GM11168 (cell line): ENCODE measurements around the gene PRR27.
"Not testable (repeated sequence)": the region's sequence is repeated elsewhere in the genome, so short reads cannot be mapped to it uniquely, and the experiment has no call there.

Experiments used
- in situ Hi-C: fragments of 300-500 bp; cut with MboI; formaldehyde crosslinking; loops from one replicate; pipeline ENCODE4 v1.12.0; 2022; ENCODE audit warnings: low sequenced_read_pairs; ENCODE audit not compliant: unreplicated experiment

The PRR27 gene

DNA sequence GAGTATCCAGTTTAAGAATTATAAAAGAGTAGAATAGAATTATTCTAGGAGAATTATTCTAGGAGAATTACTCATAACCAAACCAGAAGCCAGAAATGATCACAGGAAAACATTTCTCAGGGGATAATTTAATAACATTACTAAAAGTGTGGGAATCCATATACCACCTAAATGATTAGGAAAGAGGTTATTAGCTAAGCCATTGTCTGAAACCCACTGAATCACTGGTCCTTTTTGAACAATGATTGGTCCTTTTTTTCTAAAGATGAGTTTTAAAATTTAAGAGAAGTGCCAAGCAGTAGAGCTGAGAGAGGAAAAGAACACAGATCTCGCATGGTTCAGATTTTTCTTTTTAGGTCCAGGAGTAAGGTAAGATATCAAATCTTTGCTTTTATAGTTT lies 41.4 kb downstream of the PRR27 start, which contains the start of gene ODAM:
TSS of gene ODAM (plus strand) at position 301 of the 400 bp plus-strand sequence. CDS start 819 bp downstream, outside the sequence.
- in situ Hi-C loops = loop anchor here (25.0 kb wide), 1 partner anchor 508 kb away; no protein-coding TSS in a partner anchor

DNA sequence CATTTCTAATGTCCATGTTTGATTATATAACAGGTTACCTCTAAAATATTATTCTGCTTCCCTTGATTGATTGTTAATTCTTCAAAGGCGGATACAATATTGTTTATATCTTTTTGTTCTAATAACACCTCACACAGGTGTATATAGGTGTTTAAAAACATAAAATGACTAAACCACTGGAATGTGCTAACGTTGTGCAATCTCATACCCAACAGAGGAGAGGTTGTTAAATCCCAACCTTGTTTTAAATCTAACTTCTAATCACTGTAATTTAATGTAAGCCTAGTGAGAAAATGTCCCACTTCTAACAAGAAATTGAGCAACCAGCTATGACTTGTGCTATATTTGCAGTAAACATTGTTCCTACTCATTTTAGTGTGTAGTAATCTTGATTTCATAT lies 42.8 kb downstream of the PRR27 start:
- in situ Hi-C loops = loop anchor here (25.0 kb wide), 1 partner anchor 510 kb away; no protein-coding TSS in a partner anchor

DNA sequence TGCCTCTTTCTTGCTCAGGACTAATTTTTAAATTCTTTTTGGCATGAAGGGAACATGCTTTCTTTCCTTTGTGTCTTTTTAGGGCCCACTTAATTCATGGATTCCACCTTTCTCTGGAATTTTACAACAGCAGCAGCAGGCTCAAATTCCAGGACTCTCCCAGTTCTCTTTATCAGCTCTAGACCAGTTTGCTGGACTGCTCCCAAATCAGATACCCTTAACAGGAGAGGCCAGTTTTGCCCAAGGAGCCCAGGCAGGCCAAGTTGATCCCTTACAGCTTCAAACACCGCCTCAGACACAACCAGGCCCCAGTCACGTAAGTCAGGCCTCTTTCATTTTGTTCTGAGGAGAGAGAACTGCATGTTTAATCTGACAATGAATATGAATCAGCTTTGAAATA lies 43.8 kb downstream of the PRR27 start:
- in situ Hi-C loops = loop anchor here (25.0 kb wide), 1 partner anchor 511 kb away; no protein-coding TSS in a partner anchor

DNA sequence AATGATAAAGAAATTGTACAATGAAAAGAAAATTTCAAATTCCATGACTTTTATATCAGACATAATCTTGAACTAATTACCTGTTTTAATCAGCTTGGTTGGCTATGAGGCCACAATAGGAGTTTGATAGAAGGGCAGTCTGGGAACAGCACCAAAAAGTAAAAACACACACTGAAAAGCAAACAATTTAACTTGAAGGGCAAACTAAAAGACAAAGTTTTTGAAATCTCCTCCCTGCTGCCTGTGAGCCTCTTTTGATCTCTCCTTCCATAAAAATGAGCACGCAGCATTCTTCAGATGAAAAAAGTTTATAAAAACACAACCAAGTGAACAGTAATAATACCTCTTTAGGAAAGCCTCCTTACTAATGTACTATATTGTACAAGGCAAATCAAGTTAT lies 49.6 kb downstream of the PRR27 start:
- in situ Hi-C loops = no loop called here

DNA sequence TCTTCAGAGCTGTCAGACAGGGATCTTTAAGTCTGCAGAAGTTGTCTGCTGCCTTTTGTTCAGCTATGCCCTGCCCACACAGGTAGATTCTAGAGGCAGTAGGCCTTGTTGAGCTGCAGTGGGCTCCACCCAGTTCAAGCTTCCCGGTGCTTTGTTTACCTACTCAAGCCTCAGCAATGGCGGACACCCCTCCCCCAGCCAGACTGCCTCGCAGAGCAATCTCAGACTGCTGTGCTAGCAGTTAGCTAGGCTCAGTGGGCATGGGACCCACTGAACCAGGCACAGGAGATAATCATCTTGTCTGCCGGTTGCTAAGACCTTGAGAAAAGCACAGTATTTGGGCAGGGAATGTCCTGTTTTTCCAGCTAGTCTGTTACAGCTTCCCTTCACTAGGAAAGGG lies 58.7 kb downstream of the PRR27 start:
- in situ Hi-C loops = not testable (repeated sequence)
